CD8-positive, alpha-beta memory T cell (primary cell): ENCODE data around the gene SELL. TPM values are rescaled to one million over a fixed set of nuclear protein-coding genes. Genes with fewer than 3 reads are reported as not detected.

ENCODE experiments used
- CTCF ChIA-PET: fragments of 350-600 bp; sonication (Branson Sonifier 250); formaldehyde crosslinking; loops from one replicate; lab custom pipeline; 2021; ENCODE audit warnings: antibody characterized with exemption; lab: Charles Lee
- POLR2A ChIA-PET: fragments of 350-600 bp; sonication (Branson Sonifier 250); formaldehyde crosslinking; loops from one replicate; lab custom pipeline; 2021; ENCODE audit warnings: antibody characterized with exemption; lab: Charles Lee
- DNase-seq, 5 donors: peaks; one replicate each; pipeline versions ENCODE4 v3.0.0 to v3.0.0-alpha.2; 2020 to 2022; ENCODE audit warnings: mixed read lengths in 1 of 5
- H3K27ac ChIP-seq: one replicate; pipeline ENCODE4 v1.7.0; 2013; ENCODE audit warnings: low read depth, mild to moderate bottlenecking, low read length, moderate library complexity
- H3K27me3 ChIP-seq: 2 replicates; pipeline ENCODE4 v1.7.0; 2013; ENCODE audit warnings: low read length, mild to moderate bottlenecking; ENCODE audit not compliant: insufficient read depth, poor library complexity, severe bottlenecking
- H3K36me3 ChIP-seq: 2 replicates; pipeline ENCODE4 v1.7.0; 2013; ENCODE audit warnings: mild to moderate bottlenecking, low read length, moderate library complexity; ENCODE audit not compliant: insufficient read depth
- H3K4me1 ChIP-seq: 2 replicates; pipeline ENCODE4 v1.7.0; 2013; ENCODE audit warnings: mild to moderate bottlenecking, low read length, moderate library complexity; ENCODE audit not compliant: insufficient read depth
- H3K4me3 ChIP-seq: 2 replicates; pipeline ENCODE4 v1.7.0; 2013; ENCODE audit warnings: mild to moderate bottlenecking, low read length
- H3K9me3 ChIP-seq: 2 replicates; pipeline ENCODE4 v1.7.0; 2013; ENCODE audit warnings: mild to moderate bottlenecking, low read length
- H3K27ac Mint-ChIP-seq, 8 donors: one replicate each; pipeline ENCODE4 v1.8.0; 2020 to 2021; ENCODE audit warnings: mixed read lengths in 8 of 8, mild to moderate bottlenecking in 6 of 8, inconsistent platforms in 3 of 8, moderate library complexity in 3 of 8
- H3K27me3 Mint-ChIP-seq, 2 donors: one replicate each; pipeline ENCODE4 v1.8.0; 2020 to 2021; ENCODE audit warnings: mixed read lengths in 2 of 2, mild to moderate bottlenecking in 1 of 2, moderate library complexity in 1 of 2
- H3K36me3 Mint-ChIP-seq, 3 donors: one replicate each; pipeline ENCODE4 v1.8.0; 2020 to 2021; ENCODE audit warnings: mixed read lengths in 3 of 3, inconsistent platforms in 1 of 3, mild to moderate bottlenecking in 1 of 3
- H3K4me1 Mint-ChIP-seq, 3 donors: one replicate each; pipeline ENCODE4 v1.8.0; 2020 to 2021; ENCODE audit warnings: mixed read lengths in 3 of 3, inconsistent platforms in 1 of 3, mild to moderate bottlenecking in 1 of 3
- H3K4me3 Mint-ChIP-seq, 7 donors: one replicate each; pipeline ENCODE4 v1.8.0; 2020 to 2021; ENCODE audit warnings: mixed read lengths in 7 of 7, mild to moderate bottlenecking in 6 of 7, moderate library complexity in 4 of 7, inconsistent platforms in 2 of 7
- H3K9me3 Mint-ChIP-seq, 5 donors: one replicate each; pipeline ENCODE4 v1.8.0; 2020 to 2022; ENCODE audit warnings: mixed read lengths in 5 of 5, mild to moderate bottlenecking in 3 of 5, moderate library complexity in 2 of 5, inconsistent platforms in 1 of 5
- polyA plus RNA-seq: library from polyadenylated mRNA; unstranded; fragments of 300-500 nt; fragmentation: Illumina TruSeq; gene quantifications from one replicate; pipeline ENCODE4 v1.2.3, GENCODE V29; 2021
- total RNA-seq, 2 experiments: library from RNA; stranded (reverse); gene quantifications; one replicate each; pipeline ENCODE4 v1.2.3, GENCODE V29; 2021

The SELL gene
- total and polyA plus RNA-seq, 3 experiments from 2014 or later, result 48.2 to 871 (median 48.5) TPM

- H3K36me3 Mint-ChIP-seq, result peaks cover 0 to 9% (median 0%) of the 10 kb centered on the region in 3 donors
- CTCF ChIA-PET, result no interaction called here
These were observed 28.6 kb upstream of the SELL start for GRCh38 chr1:169739980-169740379.

GRCh38 chr1:169733924-169734323 is 22.5 kb upstream of the SELL start, which contains the start of gene SELE:
Gene SELE, minus strand, starts transcription at chr1:169734079. Its CDS starts 467 bp downstream, at chr1:169733612.
- Mint-ChIP-seq H3K4me1 (no peaks in the 10 kb centered on the region), H3K36me3 (peaks cover 0 to 4% (median 0%) of the 10 kb centered on the region in 3 donors), H3K4me3 (no peak within 1 kb of the TSS), H3K27me3 (peaks cover 13 to 56% of the 10 kb centered on the region in 2 donors), H3K9me3 (no peaks in the 10 kb centered on the region), H3K27ac (no peak within 1 kb of the TSS)
- Histone ChIP-seq H3K4me3 (no peak within 1 kb of the TSS), H3K27ac (no peak within 1 kb of the TSS), H3K4me1 (no peaks in the 10 kb centered on the region), H3K27me3 (no peaks in the 10 kb centered on the region), H3K9me3 (no peaks in the 10 kb centered on the region), H3K36me3 (no peaks in the 10 kb centered on the region)
- CTCF ChIA-PET, result no interaction called here
- no peak for DNase-seq
- POLR2A ChIA-PET, result no interaction called here

More at GRCh38 chr1:169739980-169740379, 28.6 kb upstream of the SELL start:
- Histone ChIP-seq H3K4me1 (no peaks in the 10 kb centered on the region), H3K36me3 (no peaks in the 10 kb centered on the region), H3K9me3 (no peaks in the 10 kb centered on the region), H3K27me3 (no peaks in the 10 kb centered on the region), H3K4me3 (no peak overlapping the region), H3K27ac (no peak overlapping the region)
- DNase-seq, result no peak
- H3K9me3 Mint-ChIP-seq, result no peaks in the 10 kb centered on the region
- POLR2A ChIA-PET, result no interaction called here
- H3K4me1 Mint-ChIP-seq, result no peaks in the 10 kb centered on the region
- H3K27me3 Mint-ChIP-seq, result peaks cover 16 to 43% of the 10 kb centered on the region in 2 donors
- H3K27ac Mint-ChIP-seq, result no peak overlapping the region
- H3K4me3 Mint-ChIP-seq, result no peak overlapping the region

- ChIA-PET POLR2A (interaction anchor here (0.6 kb wide), 1 partner anchor 596 kb away, joined by 4 read pairs; no protein-coding TSS in a partner anchor), CTCF (interaction anchor here (1.5 kb wide), 1 partner anchor 19 kb away, joined by 6 read pairs; no protein-coding TSS in a partner anchor)
- Mint-ChIP-seq H3K36me3 (peaks cover 0 to 4% (median 0%) of the 10 kb centered on the region in 3 donors), H3K4me3 (no peak overlapping the region), H3K9me3 (no peaks in the 10 kb centered on the region), H3K4me1 (no peaks in the 10 kb centered on the region), H3K27me3 (peaks cover 12 to 66% of the 10 kb centered on the region in 2 donors), H3K27ac (no peak overlapping the region)
- Histone ChIP-seq H3K9me3 (no peaks in the 10 kb centered on the region), H3K4me3 (no peak overlapping the region), H3K36me3 (no peaks in the 10 kb centered on the region), H3K4me1 (no peaks in the 10 kb centered on the region), H3K27ac (no peak overlapping the region), H3K27me3 (peaks cover 4% of the 10 kb centered on the region)
- no peak for DNase-seq
These were observed 20.0 kb upstream of the SELL start for GRCh38 chr1:169731446-169731845.

- Histone ChIP-seq H3K9me3 (no peaks in the 10 kb centered on the region), H3K4me3 (no peak overlapping the region), H3K27me3 (peaks cover 4% of the 10 kb centered on the region), H3K36me3 (no peaks in the 10 kb centered on the region), H3K27ac (no peak overlapping the region), H3K4me1 (no peaks in the 10 kb centered on the region)
- H3K4me1 Mint-ChIP-seq, result no peaks in the 10 kb centered on the region
- no peak for DNase-seq
- no peak overlapping the region for H3K4me3 Mint-ChIP-seq
- ChIA-PET CTCF (no interaction called here), POLR2A (no interaction called here)
- peaks cover 10 to 67% of the 10 kb centered on the region in 2 donors for H3K27me3 Mint-ChIP-seq
- H3K27ac Mint-ChIP-seq, result no peak overlapping the region
- no peaks in the 10 kb centered on the region for H3K9me3 Mint-ChIP-seq
- no peaks in the 10 kb centered on the region for H3K36me3 Mint-ChIP-seq
These were observed 18.6 kb upstream of the SELL start for GRCh38 chr1:169729991-169730390.

GRCh38 chr1:169727307-169727706 is 15.9 kb upstream of the SELL start:
- CTCF ChIA-PET, result no interaction called here
- H3K4me3 Mint-ChIP-seq, result no peak overlapping the region

GRCh38 chr1:169726851-169727250 is 15.4 kb upstream of the SELL start:
- H3K4me1 Mint-ChIP-seq, result no peaks in the 10 kb centered on the region
- peaks cover 8 to 65% of the 10 kb centered on the region in 2 donors for H3K27me3 Mint-ChIP-seq
- Histone ChIP-seq H3K27ac (no peak overlapping the region), H3K9me3 (no peaks in the 10 kb centered on the region), H3K27me3 (peaks cover 4% of the 10 kb centered on the region), H3K4me1 (no peaks in the 10 kb centered on the region), H3K36me3 (no peaks in the 10 kb centered on the region), H3K4me3 (no peak overlapping the region)
- no peaks in the 10 kb centered on the region for H3K36me3 Mint-ChIP-seq
- ChIA-PET CTCF (no interaction called here), POLR2A (no interaction called here)
- H3K27ac Mint-ChIP-seq, result no peak overlapping the region
- no peak overlapping the region for H3K4me3 Mint-ChIP-seq
- no peak for DNase-seq
- no peaks in the 10 kb centered on the region for H3K9me3 Mint-ChIP-seq

More at GRCh38 chr1:169727307-169727706, 15.9 kb upstream of the SELL start:
- DNase-seq, result no peak
- peaks cover 8 to 65% of the 10 kb centered on the region in 2 donors for H3K27me3 Mint-ChIP-seq
- H3K27ac ChIP-seq, result no peak overlapping the region
- POLR2A ChIA-PET, result no interaction called here
- no peaks in the 10 kb centered on the region for H3K9me3 Mint-ChIP-seq
- H3K27ac Mint-ChIP-seq, result no peak overlapping the region
- no peak overlapping the region for H3K4me3 ChIP-seq
- peaks cover 4% of the 10 kb centered on the region for H3K27me3 ChIP-seq
- H3K36me3 Mint-ChIP-seq, result no peaks in the 10 kb centered on the region
- no peaks in the 10 kb centered on the region for H3K4me1 Mint-ChIP-seq
- no peaks in the 10 kb centered on the region for H3K9me3 ChIP-seq
- no peaks in the 10 kb centered on the region for H3K36me3 ChIP-seq
- H3K4me1 ChIP-seq, result no peaks in the 10 kb centered on the region

- Histone ChIP-seq H3K9me3 (no peaks in the 10 kb centered on the region), H3K27ac (no peak overlapping the region), H3K4me3 (no peak overlapping the region), H3K4me1 (no peaks in the 10 kb centered on the region), H3K27me3 (peaks cover 4% of the 10 kb centered on the region), H3K36me3 (no peaks in the 10 kb centered on the region)
- no peaks in the 10 kb centered on the region for H3K9me3 Mint-ChIP-seq
- CTCF ChIA-PET, result no interaction called here
- no peak for DNase-seq
- no peak overlapping the region for H3K27ac Mint-ChIP-seq
- no peaks in the 10 kb centered on the region for H3K36me3 Mint-ChIP-seq
- H3K4me1 Mint-ChIP-seq, result no peaks in the 10 kb centered on the region
- H3K4me3 Mint-ChIP-seq, result no peak overlapping the region
- peaks cover 8 to 63% of the 10 kb centered on the region in 2 donors for H3K27me3 Mint-ChIP-seq
- POLR2A ChIA-PET, result no interaction called here
These were observed 14.5 kb upstream of the SELL start for GRCh38 chr1:169725930-169726329.

GRCh38 chr1:169724168-169724567 is 12.7 kb upstream of the SELL start:
- H3K4me3 Mint-ChIP-seq, result no peak overlapping the region

More at GRCh38 chr1:169724168-169724567, 12.7 kb upstream of the SELL start:
- Histone ChIP-seq H3K4me1 (no peaks in the 10 kb centered on the region), H3K9me3 (no peaks in the 10 kb centered on the region), H3K36me3 (no peaks in the 10 kb centered on the region), H3K4me3 (no peak overlapping the region), H3K27ac (no peak overlapping the region), H3K27me3 (peaks cover 4% of the 10 kb centered on the region)
- no peaks in the 10 kb centered on the region for H3K4me1 Mint-ChIP-seq
- ChIA-PET POLR2A (no interaction called here), CTCF (no interaction called here)
- H3K36me3 Mint-ChIP-seq, result no peaks in the 10 kb centered on the region
- no peak for DNase-seq
- peaks cover 6 to 57% of the 10 kb centered on the region in 2 donors for H3K27me3 Mint-ChIP-seq
- H3K9me3 Mint-ChIP-seq, result no peaks in the 10 kb centered on the region
- no peak overlapping the region for H3K27ac Mint-ChIP-seq
